Ammon's horn (tissue), 1 donor: Measurements from ENCODE around the gene KLC4.
"Not testable (repeated sequence)": the region's sequence is repeated elsewhere in the genome, so short reads cannot be mapped to it uniquely, and the experiment has no call there.

ENCODE experiments used
- DNase-seq: peaks from one replicate; pipeline ENCODE4 v3.0.0-alpha.2; 2016; ENCODE audit warnings: low spot score

The KLC4 gene

GRCh38 chr6:43070028-43070632 is 10.7 kb downstream of the KLC4 start:
- DNase-seq = no peak

- DNase-seq = no peak
Observed at GRCh38 chr6:43074847-43075669, 15.6 kb downstream of the KLC4 start.

- peak; percentile 33 for DNase-seq
Observed at GRCh38 chr6:43075670-43076463, 16.4 kb downstream of the KLC4 start, which contains the start of gene PTK7. TSS of gene PTK7 (plus strand) at chr6:43076314. CDS start at chr6:43076489, 175 bp downstream.

DNA sequence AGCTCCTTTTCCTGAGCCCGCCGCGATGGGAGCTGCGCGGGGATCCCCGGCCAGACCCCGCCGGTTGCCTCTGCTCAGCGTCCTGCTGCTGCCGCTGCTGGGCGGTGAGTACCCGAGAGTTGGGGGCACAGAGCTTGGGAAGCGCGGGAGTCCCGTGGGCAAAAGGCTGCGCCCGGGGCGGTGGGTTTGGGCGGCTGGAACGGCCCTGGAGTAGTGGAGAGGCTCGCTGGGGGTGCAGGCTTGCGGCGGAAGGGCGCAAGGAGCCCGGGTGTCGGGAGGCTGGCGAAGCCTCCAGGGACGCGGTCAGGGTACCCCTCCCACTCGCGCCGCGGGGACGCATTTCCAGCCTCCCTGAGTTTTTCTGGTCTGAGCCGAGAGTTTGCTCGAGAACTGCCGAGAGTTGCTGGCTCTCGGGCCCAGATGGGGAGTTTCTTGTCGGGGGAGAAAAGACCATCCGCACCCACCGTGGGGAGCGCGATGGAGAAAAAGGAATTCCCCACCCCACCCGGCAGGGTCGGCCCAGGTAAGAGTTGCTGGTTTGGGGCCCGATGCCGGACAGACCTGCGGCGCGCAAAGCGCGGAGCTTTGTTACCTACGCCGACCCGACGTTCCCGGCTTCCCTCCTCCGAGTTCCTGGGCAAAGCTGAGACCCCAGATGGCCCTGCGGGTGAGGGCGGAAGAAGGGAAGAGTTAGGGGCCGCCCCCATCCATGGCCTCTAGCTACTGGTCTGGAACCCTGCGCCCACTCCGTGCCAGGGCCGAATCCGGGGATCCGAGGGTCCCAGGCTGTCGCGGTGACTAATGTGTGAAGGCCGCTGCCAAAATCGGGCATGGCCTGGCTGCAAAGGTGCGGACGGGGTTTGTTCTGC is 17.3 kb downstream of the KLC4 start:
- DNase-seq = no peak

DNA sequence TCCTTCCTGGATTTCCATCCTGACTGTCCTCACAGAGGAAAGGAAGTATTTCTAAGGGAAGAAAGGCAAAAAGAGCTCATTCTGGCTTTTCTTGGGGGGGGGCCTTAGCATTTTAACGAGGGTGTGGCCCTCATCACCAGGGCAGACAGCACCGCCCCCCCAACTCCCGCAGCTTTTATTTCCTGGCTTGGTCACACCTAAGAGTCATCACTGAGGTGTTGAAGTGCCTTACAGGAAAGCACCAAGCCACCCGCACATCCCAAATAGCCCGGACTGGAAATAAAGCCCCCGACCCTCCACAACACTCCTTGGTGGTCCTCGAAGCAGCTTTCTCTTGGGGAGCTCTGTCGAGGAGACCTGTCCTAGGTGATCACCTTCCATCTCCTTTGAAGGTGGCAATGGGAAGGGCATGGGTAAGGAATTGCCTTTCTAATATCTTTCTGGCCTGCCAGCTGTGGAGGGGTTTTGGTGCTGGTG is 17.9 kb downstream of the KLC4 start:
- no peak for DNase-seq

- DNase-seq = no peak
Observed at GRCh38 chr6:43077981-43078511, 18.6 kb downstream of the KLC4 start.

DNA sequence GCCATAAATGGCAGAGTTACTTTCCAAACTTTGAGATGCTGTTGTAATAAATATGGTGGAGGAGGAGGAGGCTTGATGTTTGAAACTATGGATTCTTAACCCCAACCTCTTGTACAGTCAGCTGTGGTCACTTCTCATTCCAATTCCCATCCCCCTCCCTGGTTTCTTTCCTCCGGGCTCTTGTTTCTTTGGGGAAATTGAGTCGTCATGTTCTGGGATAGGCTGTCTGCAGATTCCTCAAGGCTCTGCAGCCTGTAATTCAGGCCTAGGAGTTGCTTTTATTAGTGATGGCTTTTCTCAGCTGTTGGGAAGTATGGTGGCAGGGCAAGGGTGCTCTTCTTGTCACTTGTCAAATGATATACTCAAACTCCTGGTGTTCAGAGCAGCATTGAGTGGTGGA is 19.3 kb downstream of the KLC4 start:
- DNase-seq = no peak

- no peak for DNase-seq
Observed at GRCh38 chr6:43081043-43081442, 21.6 kb downstream of the KLC4 start.

DNA sequence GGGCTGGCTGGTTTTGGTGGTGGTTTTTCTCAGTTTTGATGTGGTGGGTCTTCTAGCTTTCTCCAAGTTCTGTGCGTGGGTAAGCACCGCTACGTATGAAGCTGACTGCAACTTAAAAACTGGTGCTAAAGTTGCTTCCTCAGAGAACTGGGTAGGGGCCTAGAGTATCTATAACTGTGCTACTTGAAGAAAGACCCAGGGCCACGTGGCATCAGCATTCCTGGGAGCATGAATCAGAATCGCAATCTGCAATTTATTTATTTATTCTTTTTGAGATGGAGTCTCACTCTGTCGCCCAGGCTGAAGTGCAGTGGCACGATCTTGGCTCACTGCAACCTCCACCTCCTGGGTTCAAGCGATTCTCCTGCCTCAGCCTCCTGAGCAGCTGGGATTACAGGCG is 22.5 kb downstream of the KLC4 start:
- not testable (repeated sequence) for DNase-seq

DNA sequence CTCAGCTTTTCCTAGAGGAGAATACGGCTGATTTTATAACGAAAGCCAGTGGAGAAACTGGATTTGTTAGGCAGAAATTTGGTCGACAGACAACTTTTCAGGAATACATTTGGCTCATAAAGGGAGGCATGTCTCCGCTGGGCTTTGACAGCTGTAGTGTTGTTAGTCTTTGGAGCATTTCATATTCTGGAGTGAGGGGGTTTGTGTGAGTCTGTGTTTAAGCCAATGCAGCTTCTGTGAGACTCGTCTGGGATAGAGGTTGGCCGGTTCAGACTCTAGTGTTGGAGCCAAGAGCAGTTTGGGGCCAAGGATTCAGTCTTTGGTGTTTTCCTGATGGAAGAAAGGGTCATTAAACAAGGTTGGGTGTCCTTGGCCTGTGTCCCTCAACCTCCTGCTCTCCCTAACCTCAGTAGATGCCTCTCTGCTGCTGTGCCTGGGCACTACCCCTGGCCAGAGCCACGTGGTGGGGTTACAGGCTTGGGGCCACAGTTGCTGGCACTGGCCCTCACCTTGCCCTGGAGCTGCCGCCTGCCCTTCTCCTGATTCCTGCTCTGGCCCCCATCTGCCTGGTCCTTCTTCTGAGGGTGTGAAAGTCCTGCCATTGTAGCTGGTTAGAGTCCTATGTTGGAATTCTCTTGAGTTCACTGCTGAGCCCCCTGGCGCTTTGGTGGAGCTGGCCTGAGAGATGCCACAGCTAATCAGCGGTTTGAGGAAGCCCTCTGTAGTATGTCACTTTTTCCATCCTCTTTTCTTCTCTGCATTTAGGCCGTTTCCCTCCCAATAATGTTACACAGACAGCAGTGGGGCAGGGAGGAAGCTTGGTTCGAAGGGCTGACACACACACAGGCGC is 23.6 kb downstream of the KLC4 start:
- no peak for DNase-seq

- no peak for DNase-seq
Observed at GRCh38 chr6:43086022-43086658, 26.7 kb downstream of the KLC4 start.

DNA sequence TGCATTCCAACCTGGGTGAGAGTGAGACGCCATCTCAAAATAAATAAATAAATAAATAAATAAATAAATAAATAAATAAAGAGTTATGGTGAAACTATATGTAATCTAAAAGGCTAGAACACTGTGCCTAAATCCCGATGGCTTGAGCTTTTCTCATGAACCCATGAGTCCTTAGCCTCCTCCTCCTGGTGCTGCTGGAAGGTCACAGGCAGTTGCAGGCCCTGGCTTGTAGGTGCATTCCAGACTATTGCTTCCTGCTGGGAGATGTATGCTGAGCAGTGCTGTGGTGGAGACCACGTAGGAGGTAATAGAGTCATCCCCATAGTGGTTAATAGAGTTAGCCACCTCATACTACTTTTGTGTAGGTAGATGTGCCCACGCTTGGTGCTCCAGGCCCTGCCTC is 29.2 kb downstream of the KLC4 start:
- no peak for DNase-seq

- no peak for DNase-seq
Observed at GRCh38 chr6:43089467-43089866, 30.0 kb downstream of the KLC4 start.

DNA sequence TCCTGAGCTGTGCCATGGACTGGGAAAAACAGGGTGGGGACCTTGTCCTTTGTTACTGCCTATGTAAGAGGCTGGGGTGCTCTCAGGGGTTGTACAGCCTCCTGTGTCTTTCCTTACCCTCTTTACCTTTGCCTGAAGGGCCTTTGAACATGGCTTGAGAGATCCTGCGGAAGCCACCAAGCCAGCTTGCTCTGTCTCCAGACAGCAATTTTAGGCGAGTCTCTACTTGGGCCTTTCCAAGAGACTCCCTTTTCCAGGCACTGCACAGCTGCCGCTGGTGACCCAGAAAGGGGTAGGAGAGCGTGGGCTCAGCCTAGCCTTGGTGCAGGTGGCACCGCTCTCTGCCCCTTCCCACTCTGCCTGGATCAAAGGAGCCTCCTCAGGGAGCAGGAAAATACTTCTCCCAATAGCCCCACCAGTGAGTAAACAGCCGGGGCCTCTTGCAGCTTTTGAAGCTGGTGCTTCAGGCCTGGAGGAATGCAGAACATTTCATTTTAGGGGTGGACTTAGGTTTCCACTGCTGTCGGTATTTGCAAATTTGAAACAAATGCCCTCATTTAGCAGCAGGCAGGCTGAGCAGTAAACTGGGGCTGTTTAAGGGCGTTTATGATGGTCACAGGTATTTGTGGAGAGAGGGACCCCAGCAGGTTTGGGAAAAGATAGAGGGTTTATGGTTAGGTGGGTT is 30.6 kb downstream of the KLC4 start:
- no peak for DNase-seq

DNA sequence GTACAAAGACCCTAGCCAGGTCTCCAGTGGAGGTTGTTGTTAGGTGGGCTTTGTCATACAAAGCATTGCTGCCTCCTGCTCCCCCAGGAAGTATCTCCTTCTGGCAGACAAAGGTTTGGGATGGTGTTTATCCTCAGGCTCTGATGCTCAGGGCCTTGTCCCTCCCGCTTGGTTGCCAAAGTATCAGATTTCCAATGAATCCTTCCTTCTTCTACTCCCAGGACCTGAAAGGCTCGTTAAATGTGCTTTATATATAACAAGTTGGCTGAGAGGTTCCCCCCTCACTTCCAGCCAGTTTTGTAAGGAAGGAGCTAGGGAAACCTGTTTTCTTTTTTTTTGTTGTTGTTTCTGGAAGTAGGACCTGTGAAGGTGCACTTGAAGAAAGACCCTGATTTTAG is 31.1 kb downstream of the KLC4 start:
- no peak for DNase-seq

GRCh38 chr6:43091020-43091419 is 31.6 kb downstream of the KLC4 start:
- no peak for DNase-seq

- no peak for DNase-seq
Observed at GRCh38 chr6:43091436-43091991, 32.1 kb downstream of the KLC4 start.

- no peak for DNase-seq
Observed at GRCh38 chr6:43092635-43093034, 33.2 kb downstream of the KLC4 start.
